Spleen (tissue), 11 donors: ENCODE data around the gene DDX54. TPM values are rescaled to one million over a fixed set of nuclear protein-coding genes. Genes with fewer than 3 reads are reported as not detected.
A peak's percentile ranks its signal among the peaks of the same experiment; 100 is the strongest.

Experiments used
- DNase-seq: peaks from one replicate; pipeline ENCODE4 v3.0.0-alpha.2; 2020
- H3K27ac ChIP-seq, 8 donors: fragments of 200-600 bp; sonication (generic) in 7 of 8; 1 replicate in 4 of 8; 2 replicates in 4 of 8; pipeline versions ENCODE4 v1.5.0 to v1.8.0; 2016 to 2021; ENCODE audit warnings: inconsistent platforms in 4 of 8, mild to moderate bottlenecking in 4 of 8, moderate library complexity in 1 of 8
- H3K27me3 ChIP-seq, 7 donors: fragments of 200-600 bp; sonication (generic) in 6 of 7; replicated peaks in 1 of 7; 1 replicate in 4 of 7; 2 replicates in 3 of 7; pipeline versions ENCODE4 v1.5.0 to v1.8.0; 2016 to 2021; ENCODE audit warnings: inconsistent platforms in 3 of 7, mild to moderate bottlenecking in 1 of 7
- H3K36me3 ChIP-seq, 6 donors: fragments of 200-600 bp; sonication (generic) in 5 of 6; 1 replicate in 4 of 6; 2 replicates in 2 of 6; pipeline versions ENCODE4 v1.5.0 to v1.8.0; 2016 to 2021; ENCODE audit warnings: inconsistent platforms in 2 of 6
- H3K4me1 ChIP-seq, 6 donors: fragments of 200-600 bp; sonication (generic) in 5 of 6; 1 replicate in 3 of 6; 2 replicates in 3 of 6; pipeline versions ENCODE4 v1.5.0 to v1.8.0; 2016 to 2021; ENCODE audit warnings: inconsistent platforms in 3 of 6
- H3K4me3 ChIP-seq, 8 donors: fragments of 200-600 bp; sonication (generic) in 7 of 8; 1 replicate in 4 of 8; 2 replicates in 4 of 8; pipeline versions ENCODE4 v1.5.0 to v1.8.0; 2016 to 2021; ENCODE audit warnings: inconsistent platforms in 4 of 8, mild to moderate bottlenecking in 4 of 8, moderate library complexity in 2 of 8
- H3K9me3 ChIP-seq, 8 donors: fragments of 200-600 bp; sonication (generic) in 7 of 8; 1 replicate in 4 of 8; 2 replicates in 4 of 8; pipeline versions ENCODE4 v1.5.0 to v1.8.0; 2016 to 2021; ENCODE audit warnings: inconsistent platforms in 4 of 8
- CTCF ChIP-seq, 11 experiments: fragments of 200-600 bp in 7 of 11; fragments of 450-650 bp in 4 of 11; sonication (generic) in 4 of 11; IDR thresholded peaks in 8 of 11; conservative IDR thresholded peaks in 3 of 11; 1 replicate in 7 of 11; 2 replicates in 4 of 11; pipeline versions ENCODE4 v1.4.0 to v1.8.0; 2016 to 2021; ENCODE audit warnings: antibody characterized with exemption in 11 of 11, inconsistent platforms in 4 of 11, mild to moderate bottlenecking in 1 of 11
- POLR2A ChIP-seq, 3 donors: fragments of 450-650 bp; IDR thresholded peaks; one replicate each; pipeline ENCODE4 v1.5.1; 2017; ENCODE audit warnings: antibody characterized with exemption in 3 of 3, mild to moderate bottlenecking in 1 of 3
- POLR2AphosphoS5 ChIP-seq, 3 donors: sonication (generic); formaldehyde crosslinking; IDR thresholded peaks; one replicate each; pipeline ENCODE4 v1.5.1; 2017; ENCODE audit warnings: antibody characterized with exemption in 3 of 3
- WGBS, 5 donors: extraction: QIAGEN DNeasy Blood & Tissue Kit in 3 of 5; methylation state at CpG; one replicate each; pipeline versions ENCODE4 v1.1.5 to v1.1.7; 2013 to 2018; 5-methylcytosine and 5-hydroxymethylcytosine counted together
- intact Hi-C: fragments of 100-400 bp; cut with DNase I; formaldehyde crosslinking; loops from one replicate; pipeline ENCODE4 v1.15.0; 2023; ENCODE audit warnings: low total_unique reads
- polyA plus RNA-seq, 3 donors: library from polyadenylated mRNA; stranded (reverse); fragments of 200-250 nt; gene quantifications; one replicate each; pipeline ENCODE4 v1.2.1, GENCODE V29; 2013
- total RNA-seq, 7 donors: library from RNA; depleted of rRNA in 3 of 7; stranded (reverse); fragments of >200 nt in 3 of 7; fragmentation: NEBNext Ultra II Directional in 4 of 7; extraction: Animal tissue kit (Norgen Biotek cat#: 25700) in 4 of 7; gene quantifications; one replicate each; pipeline versions ENCODE4 v1.1.0 to v1.2.1, GENCODE V29; 2016 to 2021
- donor health status: healthy with polysubstance abuse.
- donor health status: DM: no; HTN: no; CAD: no; lungs with moderate emphysema.
- donor health status: DM: no; HTN: no; CAD: no.
- donor health status: Bipolar disorder and iron deficiency.
- donor health status: healthy.
- donor health status: DM: no; HTN: no; CAD: no.
- donor health status: DM: yes; HTN: yes; CAD: no.

Gene DDX54
- total and polyA plus RNA-seq, 10 donors, result 44.4 to 80.3 (median 60.3) TPM

GRCh38 chr12:113138826-113139225 lies 46.5 kb downstream of the DDX54 start:
- TF ChIP-seq POLR2A (IDR thresholded peaks at IDR 0.05) (no peak), POLR2AphosphoS5 (IDR thresholded peaks at IDR 0.05) (no peak), CTCF (IDR thresholded peaks at IDR 0.05 in 8 of 11, conservative IDR thresholded peaks at IDR 0.05 in 3 of 11) (no peak)
- H3K36me3 ChIP-seq, result no peaks in the 10 kb centered on the region
- no peaks in the 10 kb centered on the region for H3K9me3 ChIP-seq
- H3K4me3 ChIP-seq, result no peak overlapping the region
- intact Hi-C loops, result no loop called here
- peak; percentile 46 for DNase-seq
- no peak overlapping the region for H3K27ac ChIP-seq
- H3K4me1 ChIP-seq, result peaks cover 7 to 38% (median 26%) of the 10 kb centered on the region in 6 donors
- peaks cover 0 to 41% (median 14%) of the 10 kb centered on the region in 7 donors for H3K27me3 ChIP-seq
- 82 to 96% (median 86%) methylated on average over 3 of the region's 3 CpGs for WGBS, 5 donors

DNA sequence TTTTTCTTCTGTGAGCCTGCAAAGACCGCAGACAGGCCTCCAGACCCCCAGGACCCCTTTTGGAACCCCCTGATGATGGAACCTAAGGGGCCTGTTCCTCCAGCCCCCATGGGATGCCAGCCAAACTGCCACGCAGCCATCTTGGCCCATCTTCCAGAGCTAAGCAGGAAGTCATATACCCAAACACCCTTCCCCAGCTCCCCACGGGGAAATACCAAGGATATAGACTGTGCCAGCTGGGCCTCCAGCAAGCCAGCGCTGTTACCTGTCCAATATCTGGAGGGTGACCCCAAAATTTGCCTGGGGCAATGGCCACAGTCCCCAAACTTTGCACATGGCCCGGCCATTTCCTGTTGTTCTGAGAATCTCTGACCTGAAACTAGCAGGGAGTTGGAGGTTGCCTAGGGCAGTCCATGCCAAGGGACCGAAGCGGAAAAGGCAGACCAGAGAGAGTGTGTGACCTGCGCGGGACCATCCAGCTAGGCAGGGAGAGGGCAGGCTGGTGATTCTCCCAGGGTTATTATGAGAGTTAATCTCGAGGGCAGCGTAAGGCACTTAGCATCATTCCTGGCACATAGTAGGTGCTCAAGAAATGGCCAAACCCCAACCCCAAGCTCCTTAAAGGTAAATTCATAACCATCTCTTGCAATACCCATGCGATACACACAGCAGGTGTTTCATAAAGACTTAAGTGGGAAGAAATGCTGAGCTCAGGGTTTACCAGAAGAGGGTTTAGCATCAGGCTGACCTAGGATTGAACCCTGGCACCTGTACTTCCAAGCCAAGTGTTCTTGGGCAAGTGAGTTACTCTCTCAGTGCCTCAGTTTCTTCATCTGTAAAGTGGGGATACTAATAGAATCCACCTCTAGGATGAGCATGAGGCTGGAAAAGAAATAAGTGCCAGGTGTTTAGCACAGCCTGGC lies 47.2 kb downstream of the DDX54 start:
- H3K9me3 ChIP-seq, result no peaks in the 10 kb centered on the region
- H3K36me3 ChIP-seq, result no peaks in the 10 kb centered on the region
- H3K27me3 ChIP-seq, result peaks cover 0 to 41% (median 14%) of the 10 kb centered on the region in 7 donors
- H3K27ac ChIP-seq, result no peak overlapping the region
- peak; percentile 61 for DNase-seq
- TF ChIP-seq CTCF (IDR thresholded peaks at IDR 0.05 in 8 of 11, conservative IDR thresholded peaks at IDR 0.05 in 3 of 11) (no peak), POLR2A (IDR thresholded peaks at IDR 0.05) (no peak), POLR2AphosphoS5 (IDR thresholded peaks at IDR 0.05) (no peak)
- WGBS, 5 donors, result 77 to 90% (median 82%) methylated on average over 11 to 12 of the region's 12 CpGs
- H3K4me3 ChIP-seq, result no peak overlapping the region
- intact Hi-C loops, result no loop called here
- peaks cover 7 to 36% (median 26%) of the 10 kb centered on the region in 6 donors for H3K4me1 ChIP-seq

- intact Hi-C loops, result no loop called here
- no peak for TF ChIP-seq POLR2AphosphoS5 (IDR thresholded peaks at IDR 0.05)
- TF ChIP-seq CTCF (IDR thresholded peaks at IDR 0.05 in 8 of 11, conservative IDR thresholded peaks at IDR 0.05 in 3 of 11), result no peak
- no peak for TF ChIP-seq POLR2A (IDR thresholded peaks at IDR 0.05)
- no peaks in the 10 kb centered on the region for H3K9me3 ChIP-seq
- WGBS, 5 donors, result 76 to 89% (median 81%) methylated on average over 6 of the region's 6 CpGs
- peaks cover 7 to 25% (median 17%) of the 10 kb centered on the region in 6 donors for H3K4me1 ChIP-seq
- no peak overlapping the region for H3K27ac ChIP-seq
- H3K4me3 ChIP-seq, result no peak overlapping the region
- H3K27me3 ChIP-seq, result peaks cover 0 to 41% (median 14%) of the 10 kb centered on the region in 7 donors
- DNase-seq, result peak; percentile 53
- no peaks in the 10 kb centered on the region for H3K36me3 ChIP-seq
These were observed 48.2 kb downstream of the DDX54 start for GRCh38 chr12:113136990-113137511.
